ENCODE measurements around the gene DAGLA.

Gene DAGLA

GRCh38 chr11:61711498-61711897 lies 31.3 kb downstream of the DAGLA start:
- no peak for DNase-seq

- no peak for DNase-seq
These were observed 32.1 kb downstream of the DAGLA start for GRCh38 chr11:61712314-61712713.

GRCh38 chr11:61712846-61713245 lies 32.7 kb downstream of the DAGLA start:
- DNase-seq = no peak

- no peak for DNase-seq
These were observed 33.3 kb downstream of the DAGLA start for GRCh38 chr11:61713464-61713863.

GRCh38 chr11:61713906-61714305 lies 33.7 kb downstream of the DAGLA start:
- no peak for DNase-seq

GRCh38 chr11:61714316-61714715 lies 34.1 kb downstream of the DAGLA start:
- DNase-seq = no peak

- DNase-seq = no peak
These were observed 34.7 kb downstream of the DAGLA start for GRCh38 chr11:61714916-61715315.

- DNase-seq = no peak
These were observed 35.7 kb downstream of the DAGLA start for GRCh38 chr11:61715867-61716266.

- DNase-seq = no peak
These were observed 36.5 kb downstream of the DAGLA start for GRCh38 chr11:61716478-61717285.

GRCh38 chr11:61717286-61718033 lies 37.3 kb downstream of the DAGLA start:
- no peak for DNase-seq

GRCh38 chr11:61718046-61718531 lies 37.9 kb downstream of the DAGLA start:
- DNase-seq = no peak

GRCh38 chr11:61718621-61719302 lies 38.6 kb downstream of the DAGLA start:
- no peak for DNase-seq

GRCh38 chr11:61719978-61720377 lies 39.8 kb downstream of the DAGLA start:
- no peak for DNase-seq

GRCh38 chr11:61720597-61720996 lies 40.4 kb downstream of the DAGLA start:
- DNase-seq = no peak

GRCh38 chr11:61724437-61724836 lies 44.2 kb downstream of the DAGLA start:
- no peak for DNase-seq

GRCh38 chr11:61725781-61726231 lies 45.6 kb downstream of the DAGLA start:
- DNase-seq = no peak

GRCh38 chr11:61726775-61727174 lies 46.6 kb downstream of the DAGLA start:
- no peak for DNase-seq

GRCh38 chr11:61727401-61727811 lies 47.2 kb downstream of the DAGLA start:
- no peak for DNase-seq

- DNase-seq = no peak
These were observed 48.1 kb downstream of the DAGLA start for GRCh38 chr11:61728066-61728939.

GRCh38 chr11:61728940-61729219 lies 48.7 kb downstream of the DAGLA start:
- no peak for DNase-seq

- DNase-seq = no peak
These were observed 50.2 kb downstream of the DAGLA start for GRCh38 chr11:61730240-61730994.

All from NK-92 treated with Interleukin-12 subunit alpha and Interleukin-12 subunit beta, amount 100 ng/mL, for 24 hours (cell line).